Colonic mucosa (tissue), 4 donors: ENCODE measurements around the gene TCP11L1. TPM values are rescaled to one million over a fixed set of nuclear protein-coding genes. Genes with fewer than 3 reads are reported as not detected.
"Not testable (repeated sequence)": the region's sequence is repeated elsewhere in the genome, so short reads cannot be mapped to it uniquely, and the experiment has no call there.

Experiments used
- DNase-seq: peaks from one replicate; pipeline ENCODE4 v3.0.0-alpha.2; 2020
- H3K27ac ChIP-seq: fragments of 200-600 bp; one replicate; pipeline ENCODE4 v1.8.0; 2021
- H3K27me3 ChIP-seq: fragments of 200-600 bp; one replicate; pipeline ENCODE4 v1.8.0; 2021
- H3K36me3 ChIP-seq: fragments of 200-600 bp; one replicate; pipeline ENCODE4 v1.8.0; 2021
- H3K4me1 ChIP-seq: fragments of 200-600 bp; one replicate; pipeline ENCODE4 v1.8.0; 2021; ENCODE audit warnings: mild to moderate bottlenecking
- H3K4me3 ChIP-seq: fragments of 200-600 bp; one replicate; pipeline ENCODE4 v1.8.0; 2021
- H3K9ac ChIP-seq, 2 donors: one replicate each; pipeline ENCODE4 v1.7.0; 2013; ENCODE audit warnings: control low read depth in 2 of 2, low read depth in 2 of 2, low read length in 2 of 2
- H3K9me3 ChIP-seq: fragments of 200-600 bp; one replicate; pipeline ENCODE4 v1.8.0; 2021
- intact Hi-C: fragments of 100-400 bp; cut with DNase I; formaldehyde crosslinking; loops from one replicate; pipeline ENCODE4 v1.14.1; 2022
- total RNA-seq, 2 donors: library from RNA; stranded (reverse); fragmentation: NEBNext Ultra II Directional in 1 of 2; extraction: Animal tissue kit (Norgen Biotek cat#: 25700) in 1 of 2; gene quantifications; one replicate each; pipeline ENCODE4 v1.2.1, GENCODE V29; 2021
- TF ChIP-seq, protein P1 (sequence below): fragments of 200-600 bp; IDR thresholded peaks from one replicate; pipeline ENCODE4 v1.8.0; 2022; ENCODE audit warnings: antibody characterized with exemption, mild to moderate bottlenecking
- donor health status: healthy.
- donor health status: DM: no; HTN: no; CAD: no.
- donor health status: DM: no; HTN: no; CAD: no.

Gene TCP11L1
- total RNA-seq, 2 donors from 2014 or later: 14.5 to 17.9 TPM

DNA sequence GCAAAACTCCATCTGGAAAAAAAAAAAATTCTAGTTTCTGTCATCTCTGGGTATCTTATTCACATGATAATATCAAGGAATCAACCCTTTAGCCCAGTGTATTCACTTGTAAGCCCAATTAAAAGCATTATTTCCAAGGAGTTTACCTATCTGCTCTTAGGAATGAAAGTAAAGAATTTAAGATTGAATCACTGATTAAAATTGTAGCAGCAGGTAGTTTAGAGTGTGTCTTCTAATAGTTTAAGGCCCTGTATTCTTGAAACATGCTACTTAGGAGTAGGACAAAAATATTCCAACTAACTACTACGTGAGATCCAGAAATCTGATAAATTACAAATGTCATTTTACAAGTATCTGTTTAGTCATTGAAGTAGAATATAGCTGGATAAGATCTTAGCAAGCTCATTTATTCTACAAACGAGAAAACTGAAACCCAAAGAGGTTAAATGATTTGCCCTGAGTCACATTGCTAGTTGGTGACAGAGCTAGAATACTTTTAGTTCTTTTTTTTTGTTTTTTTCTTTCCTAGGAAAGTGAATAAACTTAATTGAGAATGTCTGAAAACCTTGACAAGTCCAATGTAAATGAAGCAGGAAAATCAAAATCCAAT is 4.0 kb downstream of the TCP11L1 start:
- H3K4me1 ChIP-seq: peaks cover 8% of the 10 kb centered on the region
- H3K9me3 ChIP-seq: no peaks in the 10 kb centered on the region
- H3K36me3 ChIP-seq: peaks cover 10% of the 10 kb centered on the region
- no peak for DNase-seq
- H3K27ac ChIP-seq: no peak overlapping the region
- H3K9ac ChIP-seq: no peak overlapping the region
- no peak overlapping the region for H3K4me3 ChIP-seq
- TF ChIP-seq, protein P1, sequence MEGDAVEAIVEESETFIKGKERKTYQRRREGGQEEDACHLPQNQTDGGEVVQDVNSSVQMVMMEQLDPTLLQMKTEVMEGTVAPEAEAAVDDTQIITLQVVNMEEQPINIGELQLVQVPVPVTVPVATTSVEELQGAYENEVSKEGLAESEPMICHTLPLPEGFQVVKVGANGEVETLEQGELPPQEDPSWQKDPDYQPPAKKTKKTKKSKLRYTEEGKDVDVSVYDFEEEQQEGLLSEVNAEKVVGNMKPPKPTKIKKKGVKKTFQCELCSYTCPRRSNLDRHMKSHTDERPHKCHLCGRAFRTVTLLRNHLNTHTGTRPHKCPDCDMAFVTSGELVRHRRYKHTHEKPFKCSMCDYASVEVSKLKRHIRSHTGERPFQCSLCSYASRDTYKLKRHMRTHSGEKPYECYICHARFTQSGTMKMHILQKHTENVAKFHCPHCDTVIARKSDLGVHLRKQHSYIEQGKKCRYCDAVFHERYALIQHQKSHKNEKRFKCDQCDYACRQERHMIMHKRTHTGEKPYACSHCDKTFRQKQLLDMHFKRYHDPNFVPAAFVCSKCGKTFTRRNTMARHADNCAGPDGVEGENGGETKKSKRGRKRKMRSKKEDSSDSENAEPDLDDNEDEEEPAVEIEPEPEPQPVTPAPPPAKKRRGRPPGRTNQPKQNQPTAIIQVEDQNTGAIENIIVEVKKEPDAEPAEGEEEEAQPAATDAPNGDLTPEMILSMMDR: no peak
- intact Hi-C loops: no loop called here
- no peaks in the 10 kb centered on the region for H3K27me3 ChIP-seq

DNA sequence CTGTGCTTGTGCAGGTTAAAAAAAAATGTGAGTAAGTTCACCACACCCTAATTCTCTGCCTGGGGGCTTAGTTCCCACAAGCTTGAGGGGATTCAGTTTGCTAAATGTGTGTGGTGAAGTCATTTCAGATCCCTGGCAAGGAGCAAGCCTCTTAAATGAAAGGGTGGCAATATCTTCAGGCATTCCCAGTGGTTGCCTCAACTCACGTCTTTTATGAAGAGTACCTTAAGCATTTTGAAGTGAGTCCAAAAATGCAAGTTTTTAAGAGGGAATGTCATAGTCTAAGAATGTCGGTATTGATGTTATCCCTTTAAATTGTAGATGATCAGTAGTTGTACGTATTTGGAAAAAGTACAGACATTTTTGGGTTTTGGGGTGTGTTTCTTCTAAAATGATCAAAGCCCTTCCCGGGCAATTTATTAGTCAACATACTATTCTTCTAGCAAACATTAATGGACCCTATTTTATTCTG is 4.9 kb downstream of the TCP11L1 start:
- DNase-seq: no peak
- Histone ChIP-seq H3K9me3 (no peaks in the 10 kb centered on the region), H3K4me3 (no peak overlapping the region), H3K27me3 (no peaks in the 10 kb centered on the region), H3K9ac (no peak overlapping the region), H3K27ac (no peak overlapping the region), H3K4me1 (peaks cover 8% of the 10 kb centered on the region), H3K36me3 (peaks cover 10% of the 10 kb centered on the region)
- intact Hi-C loops: no loop called here
- TF ChIP-seq, protein P1: no peak

DNA sequence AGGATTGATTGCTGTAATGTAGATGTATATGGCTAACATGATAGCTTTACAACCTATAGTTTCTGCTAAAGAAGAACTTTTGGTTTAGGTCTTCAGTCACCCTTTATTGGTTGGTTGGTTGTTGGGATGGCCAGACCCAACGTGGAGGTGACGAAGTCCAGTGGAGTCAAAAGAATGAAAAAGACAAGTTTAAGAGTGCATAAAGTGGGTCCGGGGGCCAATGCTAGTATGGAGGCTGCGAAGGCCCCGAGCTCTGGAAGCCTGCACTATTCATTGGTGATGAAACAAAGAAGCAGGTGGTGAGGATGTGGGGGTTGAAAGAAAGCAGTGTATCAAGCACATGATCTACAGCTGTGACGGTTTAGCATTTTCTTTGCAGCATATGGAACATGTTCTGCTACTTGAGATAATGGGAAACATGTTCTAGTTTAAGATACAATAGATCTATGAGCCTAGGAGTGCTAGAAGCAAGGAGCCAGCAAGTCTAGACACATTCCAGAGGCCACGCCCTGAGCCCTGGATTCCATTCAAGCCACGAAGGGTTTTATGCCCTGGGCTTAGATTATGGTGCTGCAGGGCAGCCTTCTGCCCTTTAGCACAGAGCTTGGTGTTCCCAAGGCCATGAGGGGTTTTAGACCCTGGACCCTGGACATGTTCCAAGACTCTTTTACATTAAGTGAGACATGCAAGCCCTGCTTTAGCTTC is 6.3 kb downstream of the TCP11L1 start:
- DNase-seq: peak; percentile 80
- Histone ChIP-seq H3K9me3 (no peaks in the 10 kb centered on the region), H3K36me3 (peaks cover 10% of the 10 kb centered on the region), H3K4me1 (peaks cover 8% of the 10 kb centered on the region), H3K9ac (no peak overlapping the region), H3K4me3 (no peak overlapping the region), H3K27ac (no peak overlapping the region), H3K27me3 (no peaks in the 10 kb centered on the region)
- TF ChIP-seq, protein P1: no peak
- intact Hi-C loops: no loop called here

DNA sequence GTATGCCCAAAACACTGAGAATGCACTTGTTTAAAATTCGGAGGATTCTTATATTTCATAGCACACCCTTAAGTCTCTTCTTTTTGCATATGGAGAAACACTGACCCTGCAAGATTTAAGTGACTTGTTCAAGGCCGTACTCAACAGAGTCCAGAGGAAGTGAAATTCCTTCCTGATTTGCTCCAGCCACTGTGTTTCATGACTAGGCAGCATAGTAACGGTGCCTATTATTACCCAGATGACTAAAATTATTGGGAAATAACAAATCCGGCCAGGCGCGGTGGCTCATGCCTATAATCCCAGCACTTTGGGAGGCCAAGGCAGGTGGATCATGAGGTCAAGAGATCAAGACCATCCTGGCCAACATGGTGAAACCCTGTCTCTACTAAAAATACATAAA is 9.3 kb downstream of the TCP11L1 start:
- DNase-seq, H3K27ac ChIP-seq, H3K4me3 ChIP-seq, H3K9me3 ChIP-seq, H3K9ac ChIP-seq, intact Hi-C loops, H3K4me1 ChIP-seq, H3K27me3 ChIP-seq, H3K36me3 ChIP-seq: not testable (repeated sequence)

DNA sequence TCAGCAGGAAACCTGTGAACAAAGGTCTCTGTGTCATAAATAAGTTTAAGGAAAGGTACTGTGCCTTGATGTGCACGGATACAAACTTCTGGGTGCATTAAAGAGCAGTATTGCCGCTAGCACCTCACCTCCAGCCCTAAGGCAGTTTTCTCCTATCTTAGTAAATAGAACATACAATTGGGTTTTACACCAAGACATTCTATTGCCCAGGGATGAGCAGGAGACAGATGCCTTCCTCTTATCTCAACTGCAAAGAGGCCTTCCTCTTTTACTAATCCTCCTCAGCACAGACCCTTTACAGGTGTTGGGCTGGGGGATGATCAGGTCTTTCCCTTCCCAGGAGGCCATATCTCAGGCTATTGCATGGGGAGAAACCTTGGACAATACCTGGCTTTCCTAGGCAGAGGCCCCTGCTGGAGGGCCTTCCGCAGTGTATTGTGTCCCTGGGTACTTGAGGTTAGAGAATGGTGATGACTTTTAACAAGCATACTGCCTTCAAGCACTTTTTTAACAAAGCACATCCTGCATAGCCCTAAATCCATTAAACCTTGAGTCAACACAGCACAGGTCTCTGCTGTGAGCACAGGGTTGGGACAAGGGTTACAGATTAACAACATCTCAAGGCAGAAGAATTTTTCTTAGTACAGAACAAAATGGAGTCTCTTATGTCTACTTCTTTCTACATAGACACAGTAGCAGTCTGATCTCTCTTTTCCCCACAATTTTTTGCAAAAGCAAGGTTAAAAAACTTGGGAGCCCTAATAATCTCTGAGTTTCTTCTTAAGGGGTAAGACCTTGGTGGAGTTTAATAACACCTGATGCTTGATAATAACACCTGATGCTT is 10.4 kb downstream of the TCP11L1 start:
- H3K36me3 ChIP-seq, H3K9me3 ChIP-seq, DNase-seq, H3K27me3 ChIP-seq, H3K4me3 ChIP-seq, H3K9ac ChIP-seq, intact Hi-C loops, H3K4me1 ChIP-seq: not testable (repeated sequence)
- H3K27ac ChIP-seq: peak overlapping the region; percentile 63

DNA sequence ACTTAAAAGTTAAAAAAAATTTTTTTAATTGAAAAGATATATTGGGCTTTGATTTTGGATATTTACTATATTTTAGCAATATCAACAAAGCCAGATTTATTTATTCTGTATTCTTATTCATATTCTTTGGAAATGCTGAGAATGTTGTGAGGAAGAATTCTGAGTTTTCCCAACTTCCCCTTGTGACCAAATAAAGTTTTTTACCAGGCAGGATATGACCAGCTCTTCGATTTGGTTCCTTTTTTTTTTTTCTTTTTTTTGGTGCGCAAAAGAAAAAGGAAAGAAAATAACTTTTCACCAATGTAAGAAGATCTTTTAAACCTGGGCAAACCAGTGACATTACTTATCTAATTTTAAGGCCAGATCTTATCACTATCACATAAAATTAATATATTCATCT is 12.9 kb downstream of the TCP11L1 start:
- no peak for DNase-seq
- Histone ChIP-seq H3K9ac (no peak overlapping the region), H3K27me3 (no peaks in the 10 kb centered on the region), H3K36me3 (no peaks in the 10 kb centered on the region), H3K4me3 (no peak overlapping the region), H3K4me1 (peaks cover 4% of the 10 kb centered on the region), H3K9me3 (no peaks in the 10 kb centered on the region), H3K27ac (no peak overlapping the region)
- TF ChIP-seq, protein P1: no peak
- intact Hi-C loops: no loop called here
